Stimulated activated naive CD8-positive, alpha-beta T cell treated with anti-CD3 and anti-CD28 coated beads, Interleukin-15, Interleukin-2, amounts not matched to agents 100 U/mL and 50 U/mL, for 24 hours (primary cell): ENCODE results near the gene RFX7.

Source experiments
- ATAC-seq: fragments of 150-1000 bp; cut with Tn5 transposase; one replicate; pipeline ENCODE4 v1.10.0; 2021
- DNase-seq: peaks from one replicate; pipeline ENCODE4 v3.0.0; 2021

The RFX7 gene

GRCh38 chr15:56045068-56045748 is 198.5 kb downstream of the RFX7 start:
- ATAC-seq (no peak), DNase-seq (no peak)

GRCh38 chr15:56042982-56043980 is 200.4 kb downstream of the RFX7 start:
- peak; percentile 20 for DNase-seq
- ATAC-seq: peak; percentile 79

GRCh38 chr15:56042498-56042897 is 201.2 kb downstream of the RFX7 start:
- no peak for DNase-seq
- ATAC-seq: no peak

GRCh38 chr15:56042031-56042430 is 201.6 kb downstream of the RFX7 start:
- DNase-seq (no peak), ATAC-seq (no peak)

- ATAC-seq (peak; percentile 51), DNase-seq (peak; percentile 47)
Observed at GRCh38 chr15:56040081-56041035, 203.3 kb downstream of the RFX7 start.

- DNase-seq (no peak), ATAC-seq (no peak)
Observed at GRCh38 chr15:56038707-56039106, 205.0 kb downstream of the RFX7 start.

- ATAC-seq: peak; percentile 40
- DNase-seq: peak; percentile 13
Observed at GRCh38 chr15:56038015-56038414, 205.7 kb downstream of the RFX7 start.
